SH-SY5Y (cell line): ENCODE results near the gene GATB.

Experiments
- GATA2 ChIP-seq: IDR thresholded peaks from 2 replicates; pipeline ENCODE4 v1.6.1; 2011; ENCODE audit warnings: mild to moderate bottlenecking, low read depth, low read length
- GATA3 ChIP-seq: IDR thresholded peaks from 2 replicates; pipeline ENCODE4 v1.6.1; 2011; ENCODE audit warnings: low read depth, mild to moderate bottlenecking, low read length, moderate library complexity

GATB gene

GRCh38 chr4:151626228-151626627 lies 134.6 kb downstream of the GATB start:
- TF ChIP-seq GATA3 (no peak), GATA2 (no peak)

- TF ChIP-seq GATA2 (no peak), GATA3 (no peak)
These were observed 135.9 kb downstream of the GATB start for GRCh38 chr4:151624626-151625565.
